Neuronal stem cell (in vitro differentiated cells): ENCODE measurements around the gene POU2F3.
"Not testable (repeated sequence)": the region's sequence is repeated elsewhere in the genome, so short reads cannot be mapped to it uniquely, and the experiment has no call there.

ENCODE experiments used
- DNase-seq: peaks from one replicate; pipeline ENCODE4 v3.0.0-alpha.2; 2013; ENCODE audit warnings: low spot score
- H2AFZ ChIP-seq: one replicate; pipeline ENCODE4 v1.6.1; 2013; ENCODE audit warnings: mild to moderate bottlenecking, low read length, inconsistent platforms
- H2AK5ac ChIP-seq: 2 replicates; pipeline ENCODE4 v1.6.1; 2013; ENCODE audit warnings: low read depth, mild to moderate bottlenecking, inconsistent platforms, low read length, moderate library complexity, mixed read lengths
- H2BK120ac ChIP-seq: 2 replicates; pipeline ENCODE4 v1.6.1; 2013; ENCODE audit warnings: low read depth, mild to moderate bottlenecking, inconsistent platforms, low read length, moderate library complexity, mixed read lengths
- H2BK12ac ChIP-seq: one replicate; pipeline ENCODE4 v1.6.1; 2013; ENCODE audit warnings: low read length, inconsistent platforms
- H2BK15ac ChIP-seq: 2 replicates; pipeline ENCODE4 v1.6.1; 2013; ENCODE audit warnings: mild to moderate bottlenecking, low read length, inconsistent platforms, mixed read lengths
- H2BK5ac ChIP-seq: one replicate; pipeline ENCODE4 v1.6.1; 2013; ENCODE audit warnings: inconsistent platforms, mild to moderate bottlenecking, low read length, moderate library complexity
- H3K14ac ChIP-seq: one replicate; pipeline ENCODE4 v1.6.1; 2013; ENCODE audit warnings: low read length, inconsistent platforms
- H3K18ac ChIP-seq: 2 replicates; pipeline ENCODE4 v1.6.1; 2013; ENCODE audit warnings: low read length, inconsistent platforms
- H3K23ac ChIP-seq: 2 replicates; pipeline ENCODE4 v1.6.1; 2013; ENCODE audit warnings: low read depth, mild to moderate bottlenecking, mixed read lengths, low read length, inconsistent platforms; ENCODE audit not compliant: poor library complexity
- H3K27ac ChIP-seq: replicated peaks from 3 replicates; pipeline ENCODE4 v1.5.1; 2013; ENCODE audit warnings: low read length, inconsistent platforms
- H3K27me3 ChIP-seq, 3 experiments: 2 replicates each; pipeline ENCODE4 v1.6.1; 2013; ENCODE audit warnings: low read length in 3 of 3, mild to moderate bottlenecking in 2 of 3, inconsistent platforms in 1 of 3, low read depth in 1 of 3, mixed read lengths in 1 of 3, moderate library complexity in 1 of 3; ENCODE audit not compliant: control insufficient read depth in 3 of 3, insufficient read depth in 3 of 3
- H3K36me3 ChIP-seq, 2 donors: replicated peaks in 1 of 2; 2 replicates each; pipeline ENCODE4 v1.6.1; 2013; ENCODE audit warnings: low read length in 2 of 2; ENCODE audit not compliant: control insufficient read depth in 2 of 2, insufficient read depth in 2 of 2
- H3K4ac ChIP-seq: 2 replicates; pipeline ENCODE4 v1.6.1; 2013; ENCODE audit warnings: inconsistent platforms, mild to moderate bottlenecking, low read length, moderate library complexity
- H3K4me1 ChIP-seq, 2 donors: 1 replicate in 1 of 2; 2 replicates in 1 of 2; pipeline ENCODE4 v1.6.1; 2013; ENCODE audit warnings: low read length in 2 of 2, low read depth in 1 of 2; ENCODE audit not compliant: control insufficient read depth in 2 of 2, insufficient read depth in 1 of 2
- H3K4me2 ChIP-seq: one replicate; pipeline ENCODE4 v1.6.1; 2013; ENCODE audit warnings: mild to moderate bottlenecking, low read length, inconsistent platforms; ENCODE audit not compliant: insufficient read depth, poor library complexity, severe bottlenecking
- H3K4me3 ChIP-seq, 2 donors: 2 replicates each; pipeline ENCODE4 v1.5.1; 2013; ENCODE audit warnings: low read length in 2 of 2, mild to moderate bottlenecking in 2 of 2, inconsistent platforms in 1 of 2, moderate library complexity in 1 of 2
- H3K79me1 ChIP-seq: one replicate; pipeline ENCODE4 v1.6.1; 2013; ENCODE audit warnings: low read depth, mild to moderate bottlenecking, inconsistent platforms, low read length, moderate library complexity
- H3K9ac ChIP-seq: one replicate; pipeline ENCODE4 v1.6.1; 2013; ENCODE audit warnings: mild to moderate bottlenecking, low read depth, low read length, inconsistent platforms; ENCODE audit not compliant: poor library complexity
- H3K9me3 ChIP-seq, 2 donors: replicated peaks in 1 of 2; 2 replicates each; pipeline versions ENCODE3 to v1.6.1; 2013; ENCODE audit warnings: low read length in 2 of 2, mild to moderate bottlenecking in 2 of 2, inconsistent platforms in 1 of 2, low read depth in 1 of 2, mixed read lengths in 1 of 2, moderate library complexity in 1 of 2; ENCODE audit not compliant: control insufficient read depth in 2 of 2, insufficient read depth in 1 of 2
- H4K8ac ChIP-seq: one replicate; pipeline ENCODE4 v1.6.1; 2013; ENCODE audit warnings: low read depth, mild to moderate bottlenecking, inconsistent platforms, low read length, moderate library complexity
- H4K91ac ChIP-seq: one replicate; pipeline ENCODE4 v1.6.1; 2013; ENCODE audit warnings: low read length, low read depth, mild to moderate bottlenecking, inconsistent platforms; ENCODE audit not compliant: poor library complexity
- WGBS, 2 donors: extraction: QIAGEN DNeasy Blood & Tissue Kit; methylation state at CpG; one replicate each; pipeline ENCODE4 v1.1.7; 2013; ENCODE audit warnings: missing lambda C conversion rate in 2 of 2, mixed read lengths in 1 of 2; ENCODE audit not compliant: insufficient read length in 2 of 2, insufficient replicate concordance in 1 of 2; ENCODE audit errors: extremely low coverage in 2 of 2; 5-methylcytosine and 5-hydroxymethylcytosine counted together

The POU2F3 gene

GRCh38 chr11:120273432-120273831, 33.5 kb downstream of the POU2F3 start:
- Histone ChIP-seq H3K36me3 (no peaks in the 10 kb centered on the region), H3K4me3 (no peak overlapping the region), H4K8ac (no peak overlapping the region), H2BK12ac (no peak overlapping the region), H3K9me3 (no peaks in the 10 kb centered on the region), H2AFZ (no peak overlapping the region), H3K14ac (no peak overlapping the region), H3K9ac (no peak overlapping the region), H3K4me1 (no peaks in the 10 kb centered on the region), H3K79me1 (no peaks in the 10 kb centered on the region), H3K27ac (no peak overlapping the region), H3K18ac (no peak overlapping the region), H2BK15ac (no peak overlapping the region), H3K4me2 (no peak overlapping the region), H2BK120ac (no peak overlapping the region), H2BK5ac (no peak overlapping the region), H4K91ac (no peak overlapping the region), H3K27me3 (peaks cover 0 to 28% (median 0%) of the 10 kb centered on the region in 3 experiments), H3K4ac (no peak overlapping the region), H3K23ac (no peak overlapping the region), H2AK5ac (no peak overlapping the region)
- DNase-seq: no peak
- WGBS, 2 donors: no CpG with 5 or more reads among the region's 2 CpGs

DNA sequence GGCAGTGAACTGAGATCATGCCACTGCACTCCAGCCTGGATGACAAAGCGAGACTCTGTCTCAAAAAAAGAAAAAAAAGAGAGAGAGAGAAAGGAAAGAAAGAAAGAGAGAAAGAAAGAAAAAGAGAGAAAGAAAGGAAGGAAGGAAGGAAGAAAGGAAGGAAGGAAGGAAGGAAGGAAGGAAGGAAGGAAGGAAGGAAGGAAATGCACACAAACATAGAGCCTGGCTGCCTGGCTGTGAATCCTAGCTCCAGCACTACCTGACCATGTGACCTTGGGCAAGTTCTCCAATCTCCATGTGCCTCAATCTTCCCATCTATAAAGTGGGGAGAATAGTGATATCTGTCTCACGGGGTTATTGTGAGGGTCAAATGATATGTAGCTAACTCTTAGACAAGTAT, 34.0 kb downstream of the POU2F3 start:
- H3K23ac ChIP-seq: not testable (repeated sequence)
- no CpG with 5 or more reads among the region's 2 CpGs for WGBS, 2 donors

GRCh38 chr11:120279502-120279901, 39.6 kb downstream of the POU2F3 start:
- Histone ChIP-seq H2AFZ (no peak overlapping the region), H3K27ac (no peak overlapping the region), H3K9me3 (no peaks in the 10 kb centered on the region), H4K8ac (no peak overlapping the region), H3K27me3 (peaks cover 0 to 46% (median 0%) of the 10 kb centered on the region in 3 experiments), H3K4me1 (peaks cover 0 to 12% of the 10 kb centered on the region in 2 donors), H2BK5ac (no peak overlapping the region), H2BK12ac (no peak overlapping the region), H3K4me2 (no peak overlapping the region), H2BK120ac (no peak overlapping the region), H3K23ac (no peak overlapping the region), H2BK15ac (no peak overlapping the region), H3K14ac (no peak overlapping the region), H3K18ac (no peak overlapping the region), H3K4me3 (no peak overlapping the region), H3K36me3 (no peaks in the 10 kb centered on the region), H3K4ac (no peak overlapping the region), H4K91ac (no peak overlapping the region), H2AK5ac (peak overlapping the region; percentile 13), H3K9ac (no peak overlapping the region), H3K79me1 (no peaks in the 10 kb centered on the region)
- WGBS, 2 donors: no CpG with 5 or more reads among the region's 5 CpGs
- DNase-seq: no peak

More for the DNA sequence above, 34.0 kb downstream of the POU2F3 start:
- H3K27ac ChIP-seq, H2BK15ac ChIP-seq, H3K36me3 ChIP-seq, H2BK120ac ChIP-seq, H3K4me3 ChIP-seq, H3K4me2 ChIP-seq, DNase-seq, H3K4me1 ChIP-seq, H3K9me3 ChIP-seq, H3K79me1 ChIP-seq, H2BK5ac ChIP-seq, H2BK12ac ChIP-seq, H3K9ac ChIP-seq, H3K18ac ChIP-seq, H4K8ac ChIP-seq, H4K91ac ChIP-seq, H2AFZ ChIP-seq, H2AK5ac ChIP-seq, H3K4ac ChIP-seq, H3K14ac ChIP-seq: not testable (repeated sequence)
- peaks cover 0 to 28% (median 0%) of the 10 kb centered on the region in 3 experiments for H3K27me3 ChIP-seq

- Histone ChIP-seq H3K36me3 (no peaks in the 10 kb centered on the region), H3K4me3 (no peak overlapping the region), H3K79me1 (no peaks in the 10 kb centered on the region), H2BK12ac (no peak overlapping the region), H3K9me3 (no peaks in the 10 kb centered on the region), H2AFZ (peak overlapping the region; percentile 45), H3K9ac (no peak overlapping the region), H2AK5ac (no peak overlapping the region), H4K8ac (no peak overlapping the region), H3K18ac (peak overlapping the region; percentile 32), H2BK5ac (no peak overlapping the region), H3K27ac (no peak overlapping the region), H3K4ac (no peak overlapping the region), H3K4me1 (peaks cover 0 to 12% of the 10 kb centered on the region in 2 donors), H2BK15ac (no peak overlapping the region), H4K91ac (no peak overlapping the region), H3K27me3 (peaks cover 0 to 47% (median 0%) of the 10 kb centered on the region in 3 experiments), H3K14ac (no peak overlapping the region), H2BK120ac (no peak overlapping the region), H3K23ac (no peak overlapping the region), H3K4me2 (no peak overlapping the region)
- WGBS, 2 donors: no CpG with 5 or more reads among the region's 5 CpGs
- DNase-seq: no peak
Measured at GRCh38 chr11:120280600-120281051, 40.7 kb downstream of the POU2F3 start.
